ENCODE results near the gene MIEF2. TPM values are rescaled to one million over a fixed set of nuclear protein-coding genes. Genes with fewer than 3 reads are reported as not detected.
A peak's percentile ranks its signal among the peaks of the same experiment; 100 is the strongest.

The MIEF2 gene
- polyA plus RNA-seq, 2 of the 4 experiments (the other 2 are of a cell fraction): 3.7 to 8.5 TPM

DNA sequence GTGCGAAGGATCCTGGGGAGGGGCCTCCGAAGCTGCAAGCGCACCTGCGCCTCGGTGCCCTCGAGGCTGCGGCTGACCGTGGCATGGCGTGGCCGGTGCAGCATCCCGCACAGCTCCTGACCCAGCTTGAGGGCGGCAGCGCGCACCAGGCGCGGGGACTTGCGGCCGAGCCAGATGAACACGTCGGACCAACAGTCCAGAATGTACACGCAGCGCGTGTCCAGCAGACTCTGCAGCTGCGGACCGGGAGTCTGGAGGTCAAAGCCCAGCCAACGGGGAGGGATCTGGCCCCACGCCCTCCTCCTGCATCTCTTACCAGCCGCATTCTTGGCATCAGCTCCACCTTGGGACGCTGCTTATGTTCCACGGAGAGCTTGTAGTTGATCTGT, 12.9 kb upstream of the MIEF2 start:
- DNase-seq (ENCODE audit: low read depth in 1 of 2, low spot score in 1 of 2) (no peak), FAIRE-seq (no peak), ATAC-seq (no peak; a peak in 1 of 6 replicates)
- TF ChIP-seq, protein P1, sequence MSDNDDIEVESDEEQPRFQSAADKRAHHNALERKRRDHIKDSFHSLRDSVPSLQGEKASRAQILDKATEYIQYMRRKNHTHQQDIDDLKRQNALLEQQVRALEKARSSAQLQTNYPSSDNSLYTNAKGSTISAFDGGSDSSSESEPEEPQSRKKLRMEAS (IDR thresholded peaks at IDR 0.05): no peak
- TF ChIP-seq, protein P2, sequence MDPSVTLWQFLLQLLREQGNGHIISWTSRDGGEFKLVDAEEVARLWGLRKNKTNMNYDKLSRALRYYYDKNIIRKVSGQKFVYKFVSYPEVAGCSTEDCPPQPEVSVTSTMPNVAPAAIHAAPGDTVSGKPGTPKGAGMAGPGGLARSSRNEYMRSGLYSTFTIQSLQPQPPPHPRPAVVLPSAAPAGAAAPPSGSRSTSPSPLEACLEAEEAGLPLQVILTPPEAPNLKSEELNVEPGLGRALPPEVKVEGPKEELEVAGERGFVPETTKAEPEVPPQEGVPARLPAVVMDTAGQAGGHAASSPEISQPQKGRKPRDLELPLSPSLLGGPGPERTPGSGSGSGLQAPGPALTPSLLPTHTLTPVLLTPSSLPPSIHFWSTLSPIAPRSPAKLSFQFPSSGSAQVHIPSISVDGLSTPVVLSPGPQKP (IDR thresholded peaks at IDR 0.05; ENCODE audit: low read depth, low read length): no peak
- H3K4me3 ChIP-seq: no peak overlapping the region
- 89% methylated on average over 30 of the region's 30 CpGs for WGBS (ENCODE audit: missing lambda C conversion rate)
- no peak overlapping the region for H3K27ac ChIP-seq
- H3K4me1 ChIP-seq: peaks cover 10% of the 10 kb centered on the region; the same call in 2 of the 3 replicates
- POLR2A ChIA-PET: interaction anchor here (0.9 kb wide), 1 partner anchor 11 kb away, joined by 3 read pairs; the partner anchor contains the start of gene FLII
- no peaks in the 10 kb centered on the region for H3K9me3 ChIP-seq
- no peak overlapping the region for H3K4me2 ChIP-seq
- CTCF ChIA-PET: interaction anchor here (0.6 to 6.8 kb wide), 26 partner anchors 9 to 166 kb away, joined by 3 to 103 read pairs (median 6); partner anchors contain the start of genes EVPLL, FLII and MIEF2

DNA sequence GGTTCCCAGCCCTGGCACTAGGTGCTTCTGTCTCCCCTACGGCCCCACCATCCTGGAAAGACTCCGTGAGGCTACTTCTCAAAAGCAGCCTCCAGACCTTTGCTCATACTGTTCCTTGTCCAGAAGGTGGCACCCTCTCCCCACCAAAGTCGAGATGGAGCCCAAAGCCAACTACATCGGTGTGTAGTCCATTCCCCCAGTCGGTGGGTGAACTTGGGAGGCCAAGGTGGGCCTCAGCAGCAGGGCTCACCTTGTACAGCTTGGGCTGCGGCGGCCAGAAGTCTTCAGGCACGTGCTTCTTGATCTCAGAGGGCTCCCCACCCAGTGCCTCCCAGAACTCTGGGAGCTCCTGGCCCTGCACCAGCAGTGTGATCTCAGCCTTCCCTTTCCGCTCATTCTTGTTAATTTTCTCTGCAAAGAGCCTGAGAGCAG, 12.1 kb upstream of the MIEF2 start:
- 0 out of 2 replicates have a peak, but pooled peaks have one; percentile 12 for TF ChIP-seq RFX5 (IDR thresholded peaks at IDR 0.05)
- TF ChIP-seq, protein P3, sequence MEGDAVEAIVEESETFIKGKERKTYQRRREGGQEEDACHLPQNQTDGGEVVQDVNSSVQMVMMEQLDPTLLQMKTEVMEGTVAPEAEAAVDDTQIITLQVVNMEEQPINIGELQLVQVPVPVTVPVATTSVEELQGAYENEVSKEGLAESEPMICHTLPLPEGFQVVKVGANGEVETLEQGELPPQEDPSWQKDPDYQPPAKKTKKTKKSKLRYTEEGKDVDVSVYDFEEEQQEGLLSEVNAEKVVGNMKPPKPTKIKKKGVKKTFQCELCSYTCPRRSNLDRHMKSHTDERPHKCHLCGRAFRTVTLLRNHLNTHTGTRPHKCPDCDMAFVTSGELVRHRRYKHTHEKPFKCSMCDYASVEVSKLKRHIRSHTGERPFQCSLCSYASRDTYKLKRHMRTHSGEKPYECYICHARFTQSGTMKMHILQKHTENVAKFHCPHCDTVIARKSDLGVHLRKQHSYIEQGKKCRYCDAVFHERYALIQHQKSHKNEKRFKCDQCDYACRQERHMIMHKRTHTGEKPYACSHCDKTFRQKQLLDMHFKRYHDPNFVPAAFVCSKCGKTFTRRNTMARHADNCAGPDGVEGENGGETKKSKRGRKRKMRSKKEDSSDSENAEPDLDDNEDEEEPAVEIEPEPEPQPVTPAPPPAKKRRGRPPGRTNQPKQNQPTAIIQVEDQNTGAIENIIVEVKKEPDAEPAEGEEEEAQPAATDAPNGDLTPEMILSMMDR (IDR thresholded peaks at IDR 0.05): peak; percentile 86
- TF ChIP-seq RCOR1 (IDR thresholded peaks at IDR 0.05; ENCODE audit: low read depth, low read length): no peak
- TF ChIP-seq SMC3 (IDR thresholded peaks at IDR 0.05): peak; percentile 59
- TF ChIP-seq, protein P4, sequence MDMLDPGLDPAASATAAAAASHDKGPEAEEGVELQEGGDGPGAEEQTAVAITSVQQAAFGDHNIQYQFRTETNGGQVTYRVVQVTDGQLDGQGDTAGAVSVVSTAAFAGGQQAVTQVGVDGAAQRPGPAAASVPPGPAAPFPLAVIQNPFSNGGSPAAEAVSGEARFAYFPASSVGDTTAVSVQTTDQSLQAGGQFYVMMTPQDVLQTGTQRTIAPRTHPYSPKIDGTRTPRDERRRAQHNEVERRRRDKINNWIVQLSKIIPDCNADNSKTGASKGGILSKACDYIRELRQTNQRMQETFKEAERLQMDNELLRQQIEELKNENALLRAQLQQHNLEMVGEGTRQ (IDR thresholded peaks at IDR 0.05): 0 out of 2 replicates have a peak, but pooled peaks have one; percentile 2
- peak; percentile 85 to 88 for TF ChIP-seq RAD21 (conservative IDR thresholded peaks at IDR 0.05 in 1 of 2, IDR thresholded peaks at IDR 0.05 in 1 of 2)
- H3K4me2 ChIP-seq: no peak overlapping the region
- ChIA-PET CTCF (interaction anchor here (0.5 to 6.8 kb wide), 26 partner anchors 8 to 988 kb away, joined by 3 to 103 read pairs (median 4); partner anchors contain the start of genes FLII and MIEF2), POLR2A (interaction anchor here (0.9 kb wide), 1 partner anchor 11 kb away, joined by 3 read pairs; the partner anchor contains the start of gene FLII)
- no peak overlapping the region for H3K4me3 ChIP-seq
- 0 out of 6 replicates have a peak overlapping the region, but pooled peaks of 1 of the 2 experiments have one; percentile 10 for H3K27ac ChIP-seq
- ATAC-seq (peak; percentile 73 to 87), DNase-seq (ENCODE audit: low read depth in 1 of 2, low spot score in 1 of 2) (peak; percentile 83 to 98), FAIRE-seq (peak; percentile 96)
- H3K4me1 ChIP-seq: peaks cover 10% of the 10 kb centered on the region; the same call in 2 of the 3 replicates
- WGBS (ENCODE audit: missing lambda C conversion rate): 27% methylated on average over 9 of the region's 9 CpGs
- no peaks in the 10 kb centered on the region for H3K9me3 ChIP-seq

DNA sequence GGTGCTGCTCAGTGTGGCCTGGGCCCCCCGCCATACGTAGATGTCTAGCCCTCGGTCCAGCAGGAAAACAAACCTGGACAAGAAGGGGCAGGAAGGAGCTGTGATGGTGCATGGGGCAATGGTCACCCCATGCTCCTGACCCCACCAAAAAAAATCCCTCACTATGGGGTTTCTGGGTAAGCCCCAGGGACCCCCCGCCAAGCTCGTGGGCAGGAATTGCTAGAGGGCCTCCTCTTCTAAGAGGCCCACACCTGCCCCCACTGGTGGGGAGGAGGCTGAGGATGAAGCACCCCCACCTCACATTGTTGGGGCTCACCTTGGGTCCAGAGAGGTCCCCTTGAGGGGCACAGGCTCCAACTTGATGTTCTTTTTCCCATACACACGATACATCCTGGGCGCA, 11.7 kb upstream of the MIEF2 start:
- 0 out of 6 replicates have a peak overlapping the region, but pooled peaks of 1 of the 2 experiments have one; percentile 10 for H3K27ac ChIP-seq
- H3K4me2 ChIP-seq: no peak overlapping the region
- WGBS (ENCODE audit: missing lambda C conversion rate): 90% methylated on average over 7 of the region's 7 CpGs
- FAIRE-seq (no peak), ATAC-seq (peak in 1 of 2 experiments; percentile 1; a peak in 2 of 6 replicates), DNase-seq (ENCODE audit: low read depth in 1 of 2, low spot score in 1 of 2) (no peak)
- H3K4me1 ChIP-seq: peaks cover 10% of the 10 kb centered on the region; the same call in 2 of the 3 replicates
- H3K9me3 ChIP-seq: no peaks in the 10 kb centered on the region
- TF ChIP-seq RARB (CRISPR knock-in tag; IDR thresholded peaks at IDR 0.05) (no peak), HOXA7 (CRISPR knock-in tag; IDR thresholded peaks at IDR 0.05) (no peak), HOXB5 (CRISPR knock-in tag; IDR thresholded peaks at IDR 0.05) (no peak), MAFK (IDR thresholded peaks at IDR 0.05; ENCODE audit: partially characterized antibody) (no peak), RCOR1 (IDR thresholded peaks at IDR 0.05; ENCODE audit: low read depth, low read length) (no peak), PHF8 (IDR thresholded peaks at IDR 0.05; ENCODE audit: borderline replicate concordance, low read depth) (no peak), BHLHE40 (IDR thresholded peaks at IDR 0.05; ENCODE audit: low read depth, low read length) (no peak), HOXB13 (CRISPR knock-in tag; IDR thresholded peaks at IDR 0.05; ENCODE audit: low read depth) (no peak), CHD2 (IDR thresholded peaks at IDR 0.05; ENCODE audit: low read length, partially characterized antibody) (no peak)
- TF ChIP-seq, protein P2 (IDR thresholded peaks at IDR 0.05; ENCODE audit: low read depth, low read length): no peak
- TF ChIP-seq, protein P5, sequence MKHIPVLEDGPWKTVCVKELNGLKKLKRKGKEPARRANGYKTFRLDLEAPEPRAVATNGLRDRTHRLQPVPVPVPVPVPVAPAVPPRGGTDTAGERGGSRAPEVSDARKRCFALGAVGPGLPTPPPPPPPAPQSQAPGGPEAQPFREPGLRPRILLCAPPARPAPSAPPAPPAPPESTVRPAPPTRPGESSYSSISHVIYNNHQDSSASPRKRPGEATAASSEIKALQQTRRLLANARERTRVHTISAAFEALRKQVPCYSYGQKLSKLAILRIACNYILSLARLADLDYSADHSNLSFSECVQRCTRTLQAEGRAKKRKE (CRISPR knock-in tag; IDR thresholded peaks at IDR 0.05; ENCODE audit: low read depth): no peak
- POLR2A ChIA-PET: no interaction called here
- H3K4me3 ChIP-seq: no peak overlapping the region
- CTCF ChIA-PET: interaction anchor here (0.5 to 6.8 kb wide), 25 partner anchors 8 to 988 kb away, joined by 3 to 103 read pairs (median 4); partner anchors contain the start of genes FLII and MIEF2

All from A549 (cell line).